HL-60 (cell line): Measurements from ENCODE around the gene LIPT2.
"Not testable (repeated sequence)": the region's sequence is repeated elsewhere in the genome, so short reads cannot be mapped to it uniquely, and the experiment has no call there.

Source experiments
- DNase-seq, 2 experiments: peaks; one replicate each; pipeline ENCODE4 v3.0.0-alpha.2; 2010 to 2020; ENCODE audit warnings: low read depth in 1 of 2, low spot score in 1 of 2
- H3K27ac ChIP-seq: fragments of 250-450 bp; sonication (Bioruptor Pico); replicated peaks from 2 replicates; pipeline ENCODE4 v1.5.1; 2020; ENCODE audit warnings: mild to moderate bottlenecking, moderate library complexity
- H3K27me3 ChIP-seq: fragments of 250-450 bp; sonication (Bioruptor Pico); 2 replicates; pipeline ENCODE4 v1.5.1; 2021; ENCODE audit warnings: mild to moderate bottlenecking, moderate library complexity; ENCODE audit not compliant: insufficient read depth, poor library complexity, severe bottlenecking
- H3K4me3 ChIP-seq: replicated peaks from 2 replicates; pipeline ENCODE4 v1.5.1; 2011; ENCODE audit warnings: mild to moderate bottlenecking, control low read depth, low read length; ENCODE audit not compliant: insufficient read depth
- CTCF ChIP-seq: IDR thresholded peaks from one replicate; pipeline ENCODE4 v1.5.1; 2011; ENCODE audit warnings: low read length, control low read depth, inconsistent platforms; ENCODE audit not compliant: insufficient read depth
- GABPA ChIP-seq: IDR thresholded peaks from 2 replicates; pipeline ENCODE4 v1.6.1; 2012; ENCODE audit warnings: low read depth
- POLR2AphosphoS5 ChIP-seq: IDR thresholded peaks from 2 replicates; pipeline ENCODE4 v1.6.1; 2012; ENCODE audit warnings: low read depth
- REST ChIP-seq: IDR thresholded peaks from 2 replicates; pipeline ENCODE4 v1.6.1; 2012; ENCODE audit warnings: low read depth; ENCODE audit not compliant: insufficient replicate concordance
- SPI1 ChIP-seq: IDR thresholded peaks from 2 replicates; pipeline ENCODE4 v1.6.1; 2012; ENCODE audit warnings: low read depth, mild to moderate bottlenecking, borderline replicate concordance

LIPT2 gene

DNA sequence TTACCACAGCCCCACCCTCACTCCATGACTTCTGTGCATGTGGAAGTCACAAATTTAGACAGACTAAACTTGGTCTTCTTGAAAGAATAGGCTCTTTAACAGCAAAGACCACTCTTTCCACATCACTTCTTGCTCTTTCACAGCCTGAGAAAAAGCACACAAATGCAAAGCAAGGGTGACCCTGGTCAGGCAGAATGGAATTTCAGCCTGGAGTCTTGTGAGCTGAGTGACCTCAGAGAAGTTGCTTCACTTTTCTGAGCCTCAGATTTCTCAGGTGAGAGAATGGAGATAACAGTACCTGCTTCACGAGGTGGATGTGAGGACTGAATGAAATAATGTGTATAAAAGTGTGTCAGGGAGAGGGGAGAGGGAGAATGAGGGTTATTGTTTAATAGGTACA is 26.8 kb upstream of the LIPT2 start:
- Histone ChIP-seq H3K27ac (no peak overlapping the region), H3K4me3 (no peak overlapping the region), H3K27me3 (no peaks in the 10 kb centered on the region)
- DNase-seq, result no peak
- TF ChIP-seq POLR2AphosphoS5, result no peak
- TF ChIP-seq CTCF, result no peak
- no peak for TF ChIP-seq REST
- no peak for TF ChIP-seq GABPA
- TF ChIP-seq SPI1, result no peak

- no peak for DNase-seq
- no peak for TF ChIP-seq POLR2AphosphoS5
- TF ChIP-seq SPI1, result no peak
- Histone ChIP-seq H3K4me3 (no peak overlapping the region), H3K27ac (no peak overlapping the region), H3K27me3 (no peaks in the 10 kb centered on the region)
These were observed 26.2 kb upstream of the LIPT2 start for GRCh38 chr11:74519710-74520109.

- not testable (repeated sequence) for H3K4me3 ChIP-seq, H3K27me3 ChIP-seq, DNase-seq, H3K27ac ChIP-seq
These were observed 24.1 kb upstream of the LIPT2 start for GRCh38 chr11:74517592-74517991.

- H3K27ac ChIP-seq, result no peak overlapping the region; the same call in 1 of the 2 replicates
- no peaks in the 10 kb centered on the region for H3K27me3 ChIP-seq
- H3K4me3 ChIP-seq, result no peak overlapping the region
- DNase-seq, result peak in 1 of 2 experiments; percentile 48
- TF ChIP-seq CTCF (no peak), SPI1 (peak; percentile 77; the same call in 1 of the 2 replicates), GABPA (no peak), POLR2AphosphoS5 (no peak)
These were observed 14.1 kb upstream of the LIPT2 start for GRCh38 chr11:74507582-74507981.

GRCh38 chr11:74506823-74507222 is 13.3 kb upstream of the LIPT2 start:
- TF ChIP-seq SPI1, result no peak
- TF ChIP-seq REST, result peak; percentile 90
- TF ChIP-seq GABPA, result no peak
- TF ChIP-seq CTCF, result no peak
- H3K4me3 ChIP-seq, result no peak overlapping the region
- no peak for DNase-seq
- H3K27ac ChIP-seq, result no peak overlapping the region
- no peaks in the 10 kb centered on the region for H3K27me3 ChIP-seq
